Bronchial epithelial cell (primary cell): ENCODE data around the gene GNG13. TPM values are rescaled to one million over a fixed set of nuclear protein-coding genes. Genes with fewer than 3 reads are reported as not detected.
"Not testable (repeated sequence)": the region's sequence is repeated elsewhere in the genome, so short reads cannot be mapped to it uniquely, and the experiment has no call there.

Experiments used
- DNase-seq: peaks from one replicate; pipeline ENCODE4 v3.0.0-alpha.2; 2010; ENCODE audit warnings: low read depth
- FAIRE-seq: peaks from 2 replicates; lab custom pipeline; 2011; peaks lifted over from hg19 to GRCh38; lab: Jason Lieb, UNC
- H3K27me3 ChIP-seq: 2 replicates; pipeline ENCODE4 v1.5.1; 2011; ENCODE audit warnings: low read length; ENCODE audit not compliant: control insufficient read depth, insufficient read depth
- H3K36me3 ChIP-seq: 2 replicates; pipeline ENCODE4 v1.5.1; 2011; ENCODE audit warnings: low read length; ENCODE audit not compliant: control insufficient read depth, insufficient read depth
- H3K4me3 ChIP-seq: 2 replicates; pipeline ENCODE4 v1.5.1; 2011; ENCODE audit warnings: mild to moderate bottlenecking, low read depth, low read length, control low read depth
- total RNA-seq: library from RNA; depleted of rRNA; stranded (reverse); fragments of >200 nt; gene quantifications from 2 replicates; pipeline ENCODE4 v1.2.1, GENCODE V29; 2014
- TF ChIP-seq, protein P1 (sequence below): IDR thresholded peaks from 2 replicates; pipeline ENCODE4 v1.5.1; 2011; ENCODE audit warnings: mild to moderate bottlenecking, moderate library complexity, low read length, control low read depth, inconsistent platforms; ENCODE audit not compliant: insufficient read depth, severe bottlenecking

Gene GNG13
- total RNA-seq, 1 donor from 2014 or later: not detected

DNA sequence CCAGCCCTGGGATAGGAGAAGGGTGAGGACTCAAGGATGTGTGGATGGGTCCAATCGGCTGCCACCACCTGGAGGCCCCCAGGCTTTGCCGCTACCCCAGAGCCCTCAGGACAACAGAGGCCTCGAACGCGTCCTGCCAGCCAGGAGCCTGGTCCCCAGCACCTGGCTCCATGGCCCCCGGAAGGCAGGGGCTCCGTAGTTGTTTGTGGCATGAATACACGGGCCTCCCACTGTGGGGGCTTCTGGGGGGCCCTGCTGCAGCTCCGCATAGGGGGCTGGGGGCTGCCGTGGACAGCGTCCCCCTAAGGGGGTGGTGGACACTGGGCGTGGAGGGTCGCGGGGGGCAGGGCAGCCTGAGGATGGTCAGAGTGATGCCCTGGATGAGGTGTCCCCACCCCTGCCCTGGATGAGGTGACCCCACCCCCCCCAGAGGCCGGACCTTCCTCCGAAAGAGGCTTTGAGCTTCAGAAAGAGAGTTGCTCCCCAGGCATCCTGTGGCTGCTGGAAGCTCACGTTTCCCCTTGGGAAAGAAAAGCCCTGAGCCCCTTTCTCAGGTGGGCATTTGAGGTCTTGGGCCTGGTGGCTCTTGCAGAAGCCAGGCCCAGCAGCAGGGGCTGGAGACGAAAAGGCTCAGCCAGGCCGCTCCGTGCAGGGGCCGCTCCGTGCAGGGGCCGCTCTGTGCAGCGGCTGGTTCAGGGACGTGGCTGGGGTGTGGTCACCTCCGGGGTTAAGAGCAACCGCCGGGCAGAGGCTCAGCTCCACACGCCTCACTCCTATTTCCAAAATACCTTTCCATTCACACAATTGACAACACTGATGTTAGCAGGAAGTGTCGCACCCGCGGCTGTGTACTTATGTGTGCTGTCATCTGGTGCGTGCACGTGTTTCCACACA, 40.3 kb upstream of the GNG13 start:
- H3K4me3 ChIP-seq: no peak overlapping the region
- peak; percentile 64 for FAIRE-seq
- no peak for DNase-seq
- TF ChIP-seq, protein P1, sequence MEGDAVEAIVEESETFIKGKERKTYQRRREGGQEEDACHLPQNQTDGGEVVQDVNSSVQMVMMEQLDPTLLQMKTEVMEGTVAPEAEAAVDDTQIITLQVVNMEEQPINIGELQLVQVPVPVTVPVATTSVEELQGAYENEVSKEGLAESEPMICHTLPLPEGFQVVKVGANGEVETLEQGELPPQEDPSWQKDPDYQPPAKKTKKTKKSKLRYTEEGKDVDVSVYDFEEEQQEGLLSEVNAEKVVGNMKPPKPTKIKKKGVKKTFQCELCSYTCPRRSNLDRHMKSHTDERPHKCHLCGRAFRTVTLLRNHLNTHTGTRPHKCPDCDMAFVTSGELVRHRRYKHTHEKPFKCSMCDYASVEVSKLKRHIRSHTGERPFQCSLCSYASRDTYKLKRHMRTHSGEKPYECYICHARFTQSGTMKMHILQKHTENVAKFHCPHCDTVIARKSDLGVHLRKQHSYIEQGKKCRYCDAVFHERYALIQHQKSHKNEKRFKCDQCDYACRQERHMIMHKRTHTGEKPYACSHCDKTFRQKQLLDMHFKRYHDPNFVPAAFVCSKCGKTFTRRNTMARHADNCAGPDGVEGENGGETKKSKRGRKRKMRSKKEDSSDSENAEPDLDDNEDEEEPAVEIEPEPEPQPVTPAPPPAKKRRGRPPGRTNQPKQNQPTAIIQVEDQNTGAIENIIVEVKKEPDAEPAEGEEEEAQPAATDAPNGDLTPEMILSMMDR: no peak
- H3K27me3 ChIP-seq: no peaks in the 10 kb centered on the region
- H3K36me3 ChIP-seq: no peaks in the 10 kb centered on the region

DNA sequence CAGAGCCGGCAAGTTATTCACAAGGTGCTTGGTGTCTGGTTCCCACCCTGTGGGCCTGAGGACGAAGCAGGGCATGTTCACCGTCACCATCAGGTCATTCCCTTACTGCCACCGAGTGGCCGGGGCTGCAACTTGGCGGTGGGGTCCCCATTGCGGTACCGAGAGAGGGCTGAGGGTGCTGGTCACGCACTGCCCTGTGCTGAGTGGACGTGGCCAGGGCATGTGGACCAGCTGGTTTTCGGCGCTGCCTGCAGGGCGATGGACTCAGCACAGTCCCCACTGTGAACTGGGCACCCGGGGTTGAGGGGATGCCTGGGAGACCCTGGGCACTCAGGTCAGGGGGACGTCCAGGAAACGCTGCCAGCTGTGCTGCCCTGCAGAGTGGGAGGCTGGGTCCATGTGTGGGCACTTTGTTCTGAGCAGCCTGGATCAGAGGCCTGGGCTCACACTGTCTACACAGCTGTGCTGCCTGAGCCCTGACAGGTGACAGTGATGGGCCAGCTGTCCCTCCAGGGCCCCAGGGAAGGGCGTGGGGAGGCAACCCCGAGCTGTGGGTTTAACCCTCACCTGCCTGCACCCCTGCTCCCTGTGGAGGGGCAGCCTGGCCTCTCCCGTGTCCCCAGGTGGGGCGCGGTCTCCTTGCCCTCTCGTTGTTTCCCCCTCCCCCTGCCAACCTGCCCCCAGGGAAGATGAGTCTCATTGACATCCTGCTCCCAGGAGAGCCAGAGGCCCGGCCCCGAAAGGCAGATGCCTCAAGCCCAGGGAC, 39.3 kb upstream of the GNG13 start:
- no peaks in the 10 kb centered on the region for H3K36me3 ChIP-seq
- FAIRE-seq: no peak
- no peaks in the 10 kb centered on the region for H3K27me3 ChIP-seq

GRCh38 chr16:838741-839140, 38.2 kb upstream of the GNG13 start:
- Histone ChIP-seq H3K27me3 (no peaks in the 10 kb centered on the region), H3K4me3 (no peak overlapping the region), H3K36me3 (no peaks in the 10 kb centered on the region)
- TF ChIP-seq, protein P1: no peak
- FAIRE-seq (no peak), DNase-seq (no peak)

More for the DNA sequence above, 39.3 kb upstream of the GNG13 start:
- TF ChIP-seq, protein P1: no peak
- DNase-seq: no peak
- no peak overlapping the region for H3K4me3 ChIP-seq

DNA sequence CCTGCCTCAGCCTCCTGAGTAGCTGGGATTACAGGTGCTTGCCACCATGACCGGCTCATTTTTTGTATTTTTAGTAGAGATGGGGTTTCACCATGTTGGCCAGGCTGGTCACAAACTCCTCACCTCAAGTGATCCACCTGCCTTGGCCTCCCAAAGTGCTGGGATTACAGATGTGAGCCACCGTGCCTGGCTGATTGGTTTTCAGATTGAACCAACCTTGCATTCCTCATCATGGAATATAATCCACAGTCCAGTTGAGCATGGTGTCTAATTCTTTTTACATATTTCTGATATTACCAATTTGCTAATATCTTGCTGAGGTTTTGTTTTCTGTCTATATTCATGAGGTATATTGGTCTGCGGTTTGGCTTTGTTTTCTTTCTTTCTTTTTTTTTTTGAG, 36.3 kb upstream of the GNG13 start:
- not testable (repeated sequence) for H3K27me3 ChIP-seq, H3K36me3 ChIP-seq, H3K4me3 ChIP-seq, FAIRE-seq, DNase-seq

GRCh38 chr16:836221-836620, 35.7 kb upstream of the GNG13 start:
- DNase-seq: no peak
- FAIRE-seq: no peak
- H3K4me3 ChIP-seq: no peak overlapping the region
- H3K36me3 ChIP-seq: no peaks in the 10 kb centered on the region
- H3K27me3 ChIP-seq: no peaks in the 10 kb centered on the region
- TF ChIP-seq, protein P1: no peak

GRCh38 chr16:835373-835772, 34.8 kb upstream of the GNG13 start:
- TF ChIP-seq, protein P1: no peak
- H3K27me3 ChIP-seq: no peaks in the 10 kb centered on the region
- no peak for FAIRE-seq

More at GRCh38 chr16:835373-835772, 34.8 kb upstream of the GNG13 start:
- no peak for DNase-seq
- Histone ChIP-seq H3K36me3 (no peaks in the 10 kb centered on the region), H3K4me3 (no peak overlapping the region)
